Nephron (organoid): ENCODE measurements around the gene CRYBA4.
A peak's percentile ranks its signal among the peaks of the same experiment; 100 is the strongest.

ENCODE experiments used
- H3K27ac Mint-ChIP-seq, 3 experiments: 2 replicates each; pipeline ENCODE4 v1.8.0; 2020; ENCODE audit warnings: mixed read lengths in 3 of 3, mild to moderate bottlenecking in 2 of 3, moderate library complexity in 1 of 3
- H3K27me3 Mint-ChIP-seq: 2 replicates; pipeline ENCODE4 v1.8.0; 2021; ENCODE audit warnings: low read depth, mild to moderate bottlenecking, moderate library complexity, mixed read lengths
- H3K36me3 Mint-ChIP-seq: 2 replicates; pipeline ENCODE4 v1.8.0; 2020; ENCODE audit warnings: low read depth, mixed read lengths
- H3K4me1 Mint-ChIP-seq: 2 replicates; pipeline ENCODE4 v1.8.0; 2020; ENCODE audit warnings: mixed read lengths
- H3K4me3 Mint-ChIP-seq, 3 experiments: 2 replicates each; pipeline ENCODE4 v1.8.0; 2020; ENCODE audit warnings: mild to moderate bottlenecking in 3 of 3, mixed read lengths in 3 of 3, moderate library complexity in 2 of 3
- H3K9me3 Mint-ChIP-seq: 2 replicates; pipeline ENCODE4 v1.8.0; 2020; ENCODE audit warnings: mixed read lengths
- CTCF ChIP-seq, 3 experiments: fragments of 200-600 bp; sonication (generic); IDR thresholded peaks; one replicate each; pipeline ENCODE4 v1.5.0; 2021; ENCODE audit warnings: antibody characterized with exemption in 3 of 3; ENCODE audit not compliant: unreplicated experiment in 3 of 3

CRYBA4 gene

GRCh38 chr22:26579331-26579886 is 42.4 kb upstream of the CRYBA4 start:
- Mint-ChIP-seq H3K27ac (no peak overlapping the region), H3K4me1 (peaks cover 11% of the 10 kb centered on the region), H3K9me3 (no peaks in the 10 kb centered on the region), H3K4me3 (no peak overlapping the region), H3K36me3 (peaks cover 8% of the 10 kb centered on the region), H3K27me3 (no peaks in the 10 kb centered on the region)
- TF ChIP-seq CTCF (IDR thresholded peaks at IDR 0.05; ENCODE audit: unreplicated experiment in 3 of 3), result no peak

- no peak for TF ChIP-seq CTCF (IDR thresholded peaks at IDR 0.05; ENCODE audit: unreplicated experiment in 3 of 3)
These were observed 41.4 kb upstream of the CRYBA4 start for GRCh38 chr22:26580240-26580962.

GRCh38 chr22:26581026-26581425 is 40.7 kb upstream of the CRYBA4 start:
- Mint-ChIP-seq H3K27me3 (peaks cover 5% of the 10 kb centered on the region), H3K4me3 (no peak overlapping the region), H3K9me3 (no peaks in the 10 kb centered on the region), H3K4me1 (peaks cover 17% of the 10 kb centered on the region), H3K36me3 (peaks cover 8% of the 10 kb centered on the region), H3K27ac (no peak overlapping the region)
- no peak for TF ChIP-seq CTCF (IDR thresholded peaks at IDR 0.05; ENCODE audit: unreplicated experiment in 3 of 3)

More at GRCh38 chr22:26580240-26580962, 41.4 kb upstream of the CRYBA4 start:
- H3K9me3 Mint-ChIP-seq, result no peaks in the 10 kb centered on the region
- H3K4me1 Mint-ChIP-seq, result peaks cover 15% of the 10 kb centered on the region
- H3K36me3 Mint-ChIP-seq, result peaks cover 8% of the 10 kb centered on the region
- H3K27ac Mint-ChIP-seq, result no peak overlapping the region
- no peak overlapping the region for H3K4me3 Mint-ChIP-seq
- H3K27me3 Mint-ChIP-seq, result peaks cover 4% of the 10 kb centered on the region

- no peak overlapping the region for H3K27ac Mint-ChIP-seq
- H3K4me1 Mint-ChIP-seq, result peaks cover 11% of the 10 kb centered on the region
- H3K27me3 Mint-ChIP-seq, result peaks cover 5% of the 10 kb centered on the region
- H3K36me3 Mint-ChIP-seq, result peaks cover 4% of the 10 kb centered on the region
- no peaks in the 10 kb centered on the region for H3K9me3 Mint-ChIP-seq
- TF ChIP-seq CTCF (IDR thresholded peaks at IDR 0.05; ENCODE audit: unreplicated experiment in 3 of 3), result no peak
- no peak overlapping the region for H3K4me3 Mint-ChIP-seq
These were observed 40.1 kb upstream of the CRYBA4 start for GRCh38 chr22:26581633-26582168.

GRCh38 chr22:26584010-26584409 is 37.8 kb upstream of the CRYBA4 start:
- Mint-ChIP-seq H3K27me3 (peaks cover 5% of the 10 kb centered on the region), H3K4me1 (peaks cover 11% of the 10 kb centered on the region), H3K9me3 (no peaks in the 10 kb centered on the region), H3K27ac (peak overlapping the region in 2 of 3 experiments; percentile 36 to 68), H3K4me3 (no peak overlapping the region), H3K36me3 (peaks cover 8% of the 10 kb centered on the region)
- TF ChIP-seq CTCF (IDR thresholded peaks at IDR 0.05; ENCODE audit: unreplicated experiment in 3 of 3), result no peak
